ENCODE measurements around the gene GRID1.
A peak's percentile ranks its signal among the peaks of the same experiment; 100 is the strongest.

Gene GRID1

GRCh38 chr10:86148117-86148516 is 218.5 kb downstream of the GRID1 start:
- Mint-ChIP-seq H3K36me3 (no peaks in the 10 kb centered on the region), H3K27me3 (peaks cover 9% of the 10 kb centered on the region), H3K4me3 (no peak overlapping the region), H3K9me3 (no peaks in the 10 kb centered on the region), H3K4me1 (no peaks in the 10 kb centered on the region), H3K27ac (no peak overlapping the region)
- DNase-seq (ENCODE audit: low spot score in 2 of 2) (no peak), ATAC-seq (ENCODE audit: low read depth) (no peak)

DNA sequence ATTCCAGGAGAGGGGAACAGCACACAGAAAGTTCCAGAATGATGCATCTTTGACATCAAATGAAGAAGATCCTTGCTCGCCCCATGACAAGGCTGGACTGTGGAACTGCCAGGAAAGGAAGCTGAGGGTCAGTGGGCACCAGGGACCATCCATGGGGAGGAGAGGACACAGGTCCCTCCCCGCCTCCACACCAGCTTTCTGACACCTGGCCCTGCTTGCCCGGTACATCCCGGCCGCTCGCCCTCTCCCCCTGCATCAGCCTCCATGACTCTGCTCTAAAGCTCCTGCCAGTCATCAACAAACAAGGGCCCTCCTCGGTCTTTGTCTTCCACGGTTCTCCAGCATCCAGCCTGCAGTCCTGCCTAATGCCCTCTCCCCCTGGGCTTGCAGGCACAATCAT is 222.3 kb downstream of the GRID1 start:
- no peaks in the 10 kb centered on the region for H3K9me3 Mint-ChIP-seq
- ATAC-seq (ENCODE audit: low read depth) (no peak), DNase-seq (ENCODE audit: low spot score in 2 of 2) (no peak)
- no peak overlapping the region for H3K27ac Mint-ChIP-seq
- no peaks in the 10 kb centered on the region for H3K4me1 Mint-ChIP-seq
- H3K27me3 Mint-ChIP-seq, result peaks cover 7% of the 10 kb centered on the region
- H3K4me3 Mint-ChIP-seq, result no peak overlapping the region
- H3K36me3 Mint-ChIP-seq, result no peaks in the 10 kb centered on the region

- Mint-ChIP-seq H3K27me3 (peaks cover 7% of the 10 kb centered on the region), H3K36me3 (no peaks in the 10 kb centered on the region), H3K4me3 (no peak overlapping the region), H3K4me1 (no peaks in the 10 kb centered on the region), H3K27ac (no peak overlapping the region), H3K9me3 (no peaks in the 10 kb centered on the region)
- DNase-seq (ENCODE audit: low spot score in 2 of 2), result no peak
- no peak for ATAC-seq (ENCODE audit: low read depth)
Observed at GRCh38 chr10:86141896-86142295, 224.7 kb downstream of the GRID1 start.

DNA sequence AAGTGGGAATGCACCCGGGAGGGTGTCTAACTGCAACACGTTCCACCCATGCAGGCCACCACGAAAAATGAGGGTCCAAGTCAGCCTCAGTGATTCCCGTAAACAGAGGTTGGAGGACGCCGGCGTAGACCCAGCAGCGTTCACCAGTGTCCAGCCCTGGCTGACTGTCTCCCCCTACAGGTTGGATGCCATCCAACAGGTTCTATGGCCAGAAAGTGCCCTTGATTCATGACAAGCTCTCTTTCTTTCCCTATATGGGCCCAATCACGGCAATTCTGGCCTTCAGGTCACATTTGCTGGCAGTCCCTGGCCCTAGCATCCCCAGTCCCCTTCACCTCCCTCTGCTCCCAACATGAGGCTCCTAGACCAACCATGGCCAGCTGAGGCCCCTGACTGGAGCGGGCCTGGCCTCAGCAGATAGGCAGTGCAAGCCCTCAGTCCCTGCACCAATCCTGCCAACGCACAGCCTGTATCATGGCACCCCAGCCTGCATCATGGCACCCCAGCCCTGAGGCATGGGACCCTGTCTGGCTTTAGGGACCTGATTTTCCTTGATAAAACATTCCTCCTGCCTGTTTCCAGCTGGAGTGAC is 227.4 kb downstream of the GRID1 start:
- Mint-ChIP-seq H3K4me3 (no peak overlapping the region), H3K27ac (no peak overlapping the region), H3K4me1 (no peaks in the 10 kb centered on the region), H3K27me3 (peaks cover 4% of the 10 kb centered on the region), H3K36me3 (no peaks in the 10 kb centered on the region), H3K9me3 (no peaks in the 10 kb centered on the region)
- peak in 1 of 2 donors; percentile 2 for DNase-seq (ENCODE audit: low spot score in 2 of 2)
- ATAC-seq (ENCODE audit: low read depth), result no peak

DNA sequence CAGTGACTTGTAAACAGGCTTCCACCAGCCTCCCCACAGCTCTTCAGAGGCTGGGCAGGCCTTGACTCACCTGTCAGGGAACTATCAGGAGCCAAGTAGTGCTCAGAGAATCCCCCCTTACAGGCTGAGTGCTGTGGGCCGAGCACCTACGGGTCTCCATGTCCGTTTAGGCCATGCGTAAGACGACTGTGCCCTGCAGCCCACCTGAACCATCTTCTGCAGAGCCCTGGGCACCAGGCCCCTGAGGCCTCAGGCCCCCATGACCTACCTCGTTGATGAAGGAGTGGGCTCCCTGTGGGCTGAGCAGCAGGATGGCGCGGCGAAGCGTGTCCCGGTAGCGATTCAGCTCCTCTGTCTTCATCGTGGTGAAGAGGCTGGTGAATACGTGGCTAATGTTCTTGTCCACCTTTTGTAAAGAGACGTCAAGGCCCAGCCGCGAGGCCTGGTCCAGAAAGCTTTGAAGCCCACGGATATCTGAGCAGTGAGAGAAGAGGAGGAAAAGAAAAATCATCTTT is 228.0 kb downstream of the GRID1 start:
- no peak for ATAC-seq (ENCODE audit: low read depth)
- Mint-ChIP-seq H3K4me3 (no peak overlapping the region), H3K9me3 (no peaks in the 10 kb centered on the region), H3K27me3 (peaks cover 5% of the 10 kb centered on the region), H3K36me3 (no peaks in the 10 kb centered on the region), H3K4me1 (no peaks in the 10 kb centered on the region), H3K27ac (no peak overlapping the region)
- DNase-seq (ENCODE audit: low spot score in 2 of 2), result no peak

DNA sequence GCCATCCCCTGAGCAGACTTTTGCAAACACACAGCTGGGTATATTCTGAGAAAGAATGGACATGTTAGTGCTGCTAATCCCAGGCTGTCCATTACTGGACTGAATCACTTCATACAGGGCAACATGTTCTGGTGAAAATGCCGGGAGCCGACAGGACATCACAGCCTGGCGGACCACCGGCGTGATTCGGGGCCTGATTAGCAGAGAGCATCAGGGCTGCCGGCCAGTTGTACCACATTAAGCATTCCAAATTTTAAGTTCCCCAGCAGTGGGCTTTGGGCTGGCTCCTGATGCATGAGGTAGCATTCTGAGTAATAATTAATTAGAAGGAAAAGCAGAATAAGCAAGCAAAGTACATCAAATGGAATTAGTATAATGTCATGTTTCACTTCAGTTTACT is 229.0 kb downstream of the GRID1 start:
- Mint-ChIP-seq H3K4me3 (no peak overlapping the region), H3K27me3 (peaks cover 5% of the 10 kb centered on the region), H3K9me3 (no peaks in the 10 kb centered on the region), H3K27ac (no peak overlapping the region), H3K36me3 (no peaks in the 10 kb centered on the region), H3K4me1 (no peaks in the 10 kb centered on the region)
- DNase-seq (ENCODE audit: low spot score in 2 of 2) (no peak), ATAC-seq (ENCODE audit: low read depth) (no peak)

- H3K27me3 Mint-ChIP-seq, result peaks cover 5% of the 10 kb centered on the region
- ATAC-seq (ENCODE audit: low read depth) (no peak), DNase-seq (ENCODE audit: low spot score in 2 of 2) (no peak)
- no peaks in the 10 kb centered on the region for H3K36me3 Mint-ChIP-seq
- no peaks in the 10 kb centered on the region for H3K4me1 Mint-ChIP-seq
- H3K4me3 Mint-ChIP-seq, result no peak overlapping the region
- H3K9me3 Mint-ChIP-seq, result no peaks in the 10 kb centered on the region
- no peak overlapping the region for H3K27ac Mint-ChIP-seq
Observed at GRCh38 chr10:86136934-86137333, 229.7 kb downstream of the GRID1 start.

GRCh38 chr10:86135191-86135590 is 231.4 kb downstream of the GRID1 start:
- Mint-ChIP-seq H3K4me3 (no peak overlapping the region), H3K9me3 (no peaks in the 10 kb centered on the region), H3K27me3 (peaks cover 7% of the 10 kb centered on the region), H3K27ac (no peak overlapping the region), H3K4me1 (no peaks in the 10 kb centered on the region), H3K36me3 (no peaks in the 10 kb centered on the region)
- DNase-seq (ENCODE audit: low spot score in 2 of 2) (no peak), ATAC-seq (ENCODE audit: low read depth) (no peak)

DNA sequence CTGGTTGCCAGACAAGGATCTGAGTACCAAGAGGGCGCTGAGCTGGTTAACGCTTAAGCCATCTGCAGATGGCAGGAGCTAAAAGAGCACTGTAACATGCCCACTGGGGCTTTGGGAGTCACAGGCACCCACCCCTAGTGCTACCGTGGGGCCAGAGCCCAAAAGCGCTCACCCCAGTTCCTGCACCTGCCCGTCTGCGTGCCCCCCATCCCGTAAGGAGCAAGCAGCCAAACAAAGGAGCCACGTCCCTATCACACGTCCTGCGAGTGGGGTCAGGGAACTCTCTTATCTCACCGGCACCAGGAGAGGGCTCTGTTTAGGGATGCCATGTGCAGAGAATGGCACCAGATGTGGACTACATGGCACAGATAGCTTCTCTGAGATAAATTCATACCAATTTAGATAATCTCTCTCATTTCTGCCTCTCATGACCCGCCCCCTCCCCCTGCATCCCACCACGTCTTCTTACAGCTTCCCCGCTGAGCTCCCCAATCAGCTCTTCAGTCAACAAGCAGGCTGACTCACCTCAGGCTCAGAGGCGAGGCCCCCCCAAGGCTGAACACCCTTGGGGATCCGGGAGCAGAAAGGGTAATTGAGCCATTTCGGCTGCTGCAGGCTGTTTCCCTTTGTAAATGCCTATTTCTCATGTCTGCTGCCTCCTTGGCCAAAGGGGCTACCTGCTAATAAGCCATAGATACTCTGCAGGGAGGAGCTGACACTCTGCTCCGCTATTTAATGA is 235.7 kb downstream of the GRID1 start:
- ATAC-seq (ENCODE audit: low read depth) (no peak), DNase-seq (ENCODE audit: low spot score in 2 of 2) (no peak)
- Mint-ChIP-seq H3K9me3 (no peaks in the 10 kb centered on the region), H3K36me3 (no peaks in the 10 kb centered on the region), H3K27ac (no peak overlapping the region), H3K27me3 (peaks cover 16% of the 10 kb centered on the region), H3K4me1 (no peaks in the 10 kb centered on the region), H3K4me3 (no peak overlapping the region)

DNA sequence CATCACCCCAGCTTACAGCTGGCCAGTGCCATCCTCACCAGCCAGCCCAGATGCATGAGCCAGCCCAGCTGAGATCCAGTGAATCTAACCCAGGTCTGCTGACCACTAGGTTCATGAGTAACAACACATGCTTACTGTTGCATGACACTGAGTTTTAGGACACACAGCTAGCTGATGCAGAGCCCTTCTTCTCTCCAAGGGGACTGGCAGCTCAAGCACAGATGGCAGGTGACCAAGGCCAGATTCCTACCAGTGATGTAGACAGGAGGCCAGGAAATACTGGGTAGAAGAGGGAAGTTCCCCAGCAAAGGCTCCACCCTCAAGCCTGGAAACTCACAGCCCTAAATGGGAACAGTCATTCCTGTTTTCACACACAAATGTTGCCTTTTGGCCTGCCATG is 236.6 kb downstream of the GRID1 start:
- H3K27me3 Mint-ChIP-seq, result peaks cover 16% of the 10 kb centered on the region
- no peak overlapping the region for H3K27ac Mint-ChIP-seq
- ATAC-seq (ENCODE audit: low read depth), result no peak
- H3K4me1 Mint-ChIP-seq, result no peaks in the 10 kb centered on the region
- H3K9me3 Mint-ChIP-seq, result no peaks in the 10 kb centered on the region
- H3K4me3 Mint-ChIP-seq, result no peak overlapping the region
- DNase-seq (ENCODE audit: low spot score in 2 of 2), result no peak
- H3K36me3 Mint-ChIP-seq, result no peaks in the 10 kb centered on the region

- peaks cover 17% of the 10 kb centered on the region for H3K27me3 Mint-ChIP-seq
- H3K36me3 Mint-ChIP-seq, result no peaks in the 10 kb centered on the region
- no peaks in the 10 kb centered on the region for H3K4me1 Mint-ChIP-seq
- no peak for DNase-seq (ENCODE audit: low spot score in 2 of 2)
- ATAC-seq (ENCODE audit: low read depth), result no peak
- H3K4me3 Mint-ChIP-seq, result no peak overlapping the region
- no peaks in the 10 kb centered on the region for H3K9me3 Mint-ChIP-seq
- no peak overlapping the region for H3K27ac Mint-ChIP-seq
Observed at GRCh38 chr10:86128360-86128759, 238.2 kb downstream of the GRID1 start.

DNA sequence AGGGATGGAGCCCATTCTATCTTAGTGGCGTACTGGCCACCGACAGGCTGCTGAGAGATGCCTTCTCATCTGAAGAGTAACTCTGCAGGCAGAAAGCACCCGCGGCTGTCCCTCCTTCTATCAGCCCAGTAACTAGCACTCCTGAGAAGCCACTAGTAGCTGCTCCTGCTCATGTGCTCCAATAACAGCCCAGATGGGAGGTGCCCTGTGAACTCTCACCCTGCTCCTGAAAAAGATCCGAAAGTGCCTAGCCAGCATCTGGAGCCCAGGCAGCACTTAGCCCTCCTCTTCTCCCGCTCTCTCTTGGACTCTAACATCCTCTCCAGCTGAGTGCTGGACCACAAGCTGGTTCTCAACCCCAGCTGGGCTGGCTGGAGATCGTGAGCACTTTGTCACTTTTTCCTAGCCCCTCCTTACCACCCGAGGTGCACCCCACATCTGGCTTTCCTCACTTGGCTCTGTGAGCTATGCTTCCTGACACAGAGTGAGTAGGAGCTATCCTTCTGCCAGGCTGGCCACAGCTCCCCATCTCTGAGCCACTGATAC is 239.2 kb downstream of the GRID1 start:
- ATAC-seq (ENCODE audit: low read depth) (no peak), DNase-seq (ENCODE audit: low spot score in 2 of 2) (no peak)
- Mint-ChIP-seq H3K9me3 (no peaks in the 10 kb centered on the region), H3K27me3 (peaks cover 17% of the 10 kb centered on the region), H3K36me3 (no peaks in the 10 kb centered on the region), H3K4me3 (no peak overlapping the region), H3K4me1 (no peaks in the 10 kb centered on the region), H3K27ac (no peak overlapping the region)

GRCh38 chr10:86124734-86125133 is 241.9 kb downstream of the GRID1 start:
- Mint-ChIP-seq H3K36me3 (no peaks in the 10 kb centered on the region), H3K4me3 (no peak overlapping the region), H3K4me1 (no peaks in the 10 kb centered on the region), H3K27me3 (peaks cover 16% of the 10 kb centered on the region), H3K27ac (no peak overlapping the region), H3K9me3 (no peaks in the 10 kb centered on the region)
- ATAC-seq (ENCODE audit: low read depth) (no peak), DNase-seq (ENCODE audit: low spot score in 2 of 2) (no peak)

DNA sequence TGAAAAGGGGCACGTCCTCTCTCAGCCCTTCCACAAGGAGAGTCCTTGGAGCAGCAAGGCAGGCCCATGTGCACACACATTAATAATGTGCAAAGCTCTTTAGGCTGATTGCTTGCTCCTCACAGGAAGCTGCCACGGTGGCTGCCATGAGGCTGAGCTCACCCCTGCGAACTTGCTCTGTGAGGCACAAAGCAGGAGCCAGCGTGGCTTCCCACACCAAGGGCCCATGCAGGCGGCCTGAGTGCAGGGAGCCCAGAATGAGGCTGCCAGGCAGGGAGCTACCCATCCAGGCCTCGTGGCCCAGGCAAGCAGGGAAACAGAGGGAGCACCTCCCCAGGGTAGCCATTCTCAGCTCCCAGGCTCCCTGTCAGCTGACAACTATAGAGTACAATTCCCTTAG is 242.9 kb downstream of the GRID1 start:
- H3K27me3 Mint-ChIP-seq, result peaks cover 13% of the 10 kb centered on the region
- ATAC-seq (ENCODE audit: low read depth) (no peak), DNase-seq (ENCODE audit: low spot score in 2 of 2) (no peak)
- H3K4me1 Mint-ChIP-seq, result no peaks in the 10 kb centered on the region
- H3K36me3 Mint-ChIP-seq, result no peaks in the 10 kb centered on the region
- no peak overlapping the region for H3K27ac Mint-ChIP-seq
- no peaks in the 10 kb centered on the region for H3K9me3 Mint-ChIP-seq
- H3K4me3 Mint-ChIP-seq, result no peak overlapping the region

GRCh38 chr10:86123304-86123703 is 243.3 kb downstream of the GRID1 start:
- DNase-seq (ENCODE audit: low spot score in 2 of 2) (no peak), ATAC-seq (ENCODE audit: low read depth) (no peak)
- H3K36me3 Mint-ChIP-seq, result no peaks in the 10 kb centered on the region
- peaks cover 10% of the 10 kb centered on the region for H3K27me3 Mint-ChIP-seq
- no peaks in the 10 kb centered on the region for H3K4me1 Mint-ChIP-seq
- H3K4me3 Mint-ChIP-seq, result no peak overlapping the region
- H3K9me3 Mint-ChIP-seq, result no peaks in the 10 kb centered on the region
- H3K27ac Mint-ChIP-seq, result no peak overlapping the region
